Measurements from ENCODE around the gene NR1I2.

NR1I2 gene

DNA sequence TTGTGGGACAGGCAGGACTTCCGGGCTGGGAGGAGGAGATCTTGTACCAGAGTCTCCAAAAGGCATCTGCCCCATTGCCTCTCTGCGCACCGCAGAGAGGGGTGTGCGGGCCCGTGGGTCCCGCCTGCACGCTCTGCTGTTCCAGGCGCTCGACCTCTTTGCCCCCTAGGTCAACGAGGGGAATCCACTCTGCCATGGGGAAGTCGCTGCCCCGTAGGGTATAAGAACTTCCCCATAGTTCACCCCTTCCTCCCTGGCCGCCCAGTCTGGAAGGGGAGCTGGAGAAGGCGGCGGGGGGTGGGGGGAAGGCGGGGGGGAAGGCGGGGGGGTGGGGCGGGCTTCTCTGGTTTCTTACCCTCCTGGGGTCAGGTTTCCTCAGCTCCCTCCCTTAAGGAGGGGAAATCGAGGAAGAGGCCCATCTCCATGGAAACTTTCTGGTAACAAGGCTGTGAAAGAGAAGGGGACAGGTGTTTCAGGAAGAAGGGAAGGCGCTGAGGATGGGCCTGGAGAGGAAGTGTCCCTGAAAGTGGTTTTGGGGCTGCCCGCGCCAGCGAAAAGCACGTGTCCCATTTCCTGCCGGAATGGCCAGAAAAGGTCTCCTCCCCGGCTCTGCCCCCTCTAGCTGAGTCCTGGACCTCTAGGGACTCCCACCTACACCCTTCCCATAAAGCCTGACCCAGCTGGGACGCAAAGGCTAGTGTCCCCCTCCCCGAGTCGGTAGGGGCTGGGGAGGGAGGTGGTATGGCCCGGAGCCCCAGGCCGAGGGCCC is 27.5 kb downstream of the NR1I2 start:
- DNase-seq (ENCODE audit: extremely low spot score): no peak
- POLR2A ChIA-PET: no interaction called here

DNA sequence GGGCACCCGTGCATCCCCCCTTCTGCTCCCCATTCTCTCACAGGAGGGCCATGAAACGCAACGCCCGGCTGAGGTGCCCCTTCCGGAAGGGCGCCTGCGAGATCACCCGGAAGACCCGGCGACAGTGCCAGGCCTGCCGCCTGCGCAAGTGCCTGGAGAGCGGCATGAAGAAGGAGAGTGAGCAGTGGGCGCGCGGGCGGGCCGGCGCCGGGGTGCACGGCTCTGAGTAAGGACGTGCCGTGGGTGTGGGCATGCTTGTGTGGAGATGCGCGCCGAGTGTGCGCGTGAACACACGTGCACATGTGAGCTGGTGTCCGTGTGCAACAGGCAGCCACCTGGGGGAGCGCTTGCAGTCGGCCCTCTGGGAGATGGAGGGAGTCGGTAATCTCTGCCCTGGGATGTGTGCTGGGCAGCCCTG is 28.1 kb downstream of the NR1I2 start:
- CTCF ChIA-PET: no interaction called here
- no peak for TF ChIP-seq FOXM1 (IDR thresholded peaks at IDR 0.05; ENCODE audit: borderline replicate concordance)
- no peak for TF ChIP-seq NFRKB (IDR thresholded peaks at IDR 0.05)
- TF ChIP-seq SP1 (IDR thresholded peaks at IDR 0.05): no peak
- no peak for TF ChIP-seq BHLHE40 (IDR thresholded peaks at IDR 0.05; ENCODE audit: borderline replicate concordance)
- TF ChIP-seq L3MBTL2 (conservative IDR thresholded peaks at IDR 0.05): no peak
- TF ChIP-seq, protein P1, sequence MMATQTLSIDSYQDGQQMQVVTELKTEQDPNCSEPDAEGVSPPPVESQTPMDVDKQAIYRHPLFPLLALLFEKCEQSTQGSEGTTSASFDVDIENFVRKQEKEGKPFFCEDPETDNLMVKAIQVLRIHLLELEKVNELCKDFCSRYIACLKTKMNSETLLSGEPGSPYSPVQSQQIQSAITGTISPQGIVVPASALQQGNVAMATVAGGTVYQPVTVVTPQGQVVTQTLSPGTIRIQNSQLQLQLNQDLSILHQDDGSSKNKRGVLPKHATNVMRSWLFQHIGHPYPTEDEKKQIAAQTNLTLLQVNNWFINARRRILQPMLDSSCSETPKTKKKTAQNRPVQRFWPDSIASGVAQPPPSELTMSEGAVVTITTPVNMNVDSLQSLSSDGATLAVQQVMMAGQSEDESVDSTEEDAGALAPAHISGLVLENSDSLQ (IDR thresholded peaks at IDR 0.05): no peak
- TF ChIP-seq TARDBP (IDR thresholded peaks at IDR 0.05): no peak
- TF ChIP-seq SUZ12 (IDR thresholded peaks at IDR 0.05): no peak
- TF ChIP-seq FOXA1 (IDR thresholded peaks at IDR 0.05): no peak
- no peak for TF ChIP-seq LEF1 (IDR thresholded peaks at IDR 0.05; ENCODE audit: borderline replicate concordance)
- no peak for TF ChIP-seq FOXK2 (IDR thresholded peaks at IDR 0.05)
- no peak for TF ChIP-seq HDGF (IDR thresholded peaks at IDR 0.05; ENCODE audit: borderline replicate concordance)
- no peak for TF ChIP-seq ELF4 (IDR thresholded peaks at IDR 0.05)
- no peak for TF ChIP-seq CTBP1 (IDR thresholded peaks at IDR 0.05; ENCODE audit: borderline replicate concordance)
- no peak for DNase-seq (ENCODE audit: extremely low spot score)
- POLR2A ChIA-PET: no interaction called here

More for the DNA sequence above, 27.5 kb downstream of the NR1I2 start:
- no peak for TF ChIP-seq ZNF384 (IDR thresholded peaks at IDR 0.05)
- no peak for TF ChIP-seq FOXA1 (IDR thresholded peaks at IDR 0.05)
- TF ChIP-seq TARDBP (IDR thresholded peaks at IDR 0.05): no peak
- CTCF ChIA-PET: no interaction called here

DNA sequence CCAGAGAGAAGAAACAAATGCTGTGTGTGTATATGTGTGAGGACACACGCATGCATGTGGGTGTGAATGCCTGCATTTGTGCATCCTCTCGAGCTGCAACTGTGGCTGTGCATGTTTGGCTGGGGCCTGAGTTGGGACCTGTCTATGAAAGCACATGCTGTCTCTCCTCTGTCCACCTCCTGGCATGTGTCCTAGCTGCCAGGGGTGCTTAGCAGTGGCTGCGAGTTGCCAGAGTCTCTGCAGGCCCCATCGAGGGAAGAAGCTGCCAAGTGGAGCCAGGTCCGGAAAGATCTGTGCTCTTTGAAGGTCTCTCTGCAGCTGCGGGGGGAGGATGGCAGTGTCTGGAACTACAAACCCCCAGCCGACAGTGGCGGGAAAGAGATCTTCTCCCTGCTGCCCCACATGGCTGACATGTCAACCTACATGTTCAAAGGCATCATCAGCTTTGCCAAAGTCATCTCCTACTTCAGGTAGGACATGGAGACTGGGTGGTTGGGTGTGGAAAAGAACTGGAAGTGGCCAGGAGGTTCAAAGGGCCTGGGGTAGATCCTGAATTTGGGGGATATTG is 30.7 kb downstream of the NR1I2 start:
- ChIA-PET CTCF (no interaction called here), POLR2A (no interaction called here)
- DNase-seq (ENCODE audit: extremely low spot score): no peak
- TF ChIP-seq ELF4 (IDR thresholded peaks at IDR 0.05): no peak
- TF ChIP-seq FOXM1 (IDR thresholded peaks at IDR 0.05; ENCODE audit: borderline replicate concordance): no peak

DNA sequence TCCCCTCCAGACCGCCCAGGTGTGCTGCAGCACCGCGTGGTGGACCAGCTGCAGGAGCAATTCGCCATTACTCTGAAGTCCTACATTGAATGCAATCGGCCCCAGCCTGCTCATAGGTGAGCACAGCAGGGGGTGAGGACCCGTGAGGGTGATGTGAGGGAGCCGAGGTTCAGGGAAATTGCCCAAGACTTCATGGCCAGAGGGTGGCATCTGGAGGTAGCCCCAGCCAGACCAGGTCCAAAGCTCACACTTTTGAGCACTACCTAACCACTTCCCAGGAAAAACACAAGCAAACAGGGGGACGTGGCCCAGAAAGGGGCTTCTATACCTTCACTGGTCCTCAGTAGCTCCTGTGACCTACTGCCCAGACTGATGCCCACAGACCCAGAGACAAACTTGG is 33.8 kb downstream of the NR1I2 start:
- ChIA-PET CTCF (interaction anchor here (0.6 kb wide), 1 partner anchor 10 kb away, joined by 3 read pairs; no protein-coding TSS in a partner anchor), POLR2A (interaction anchor here (1.2 kb wide), 1 partner anchor 280 kb away, joined by 3 read pairs; no protein-coding TSS in a partner anchor)
- no peak for TF ChIP-seq FOXA1 (IDR thresholded peaks at IDR 0.05)
- no peak for TF ChIP-seq FOXM1 (IDR thresholded peaks at IDR 0.05; ENCODE audit: borderline replicate concordance)
- TF ChIP-seq ARNT (IDR thresholded peaks at IDR 0.05): no peak
- TF ChIP-seq ELF4 (IDR thresholded peaks at IDR 0.05): no peak
- TF ChIP-seq HDGF (IDR thresholded peaks at IDR 0.05; ENCODE audit: borderline replicate concordance): no peak
- TF ChIP-seq NFRKB (IDR thresholded peaks at IDR 0.05): no peak
- TF ChIP-seq, protein P1 (IDR thresholded peaks at IDR 0.05): no peak
- TF ChIP-seq BHLHE40 (IDR thresholded peaks at IDR 0.05; ENCODE audit: borderline replicate concordance): no peak
- TF ChIP-seq FOXK2 (IDR thresholded peaks at IDR 0.05): no peak
- TF ChIP-seq TARDBP (IDR thresholded peaks at IDR 0.05): no peak
- no peak for TF ChIP-seq SP1 (IDR thresholded peaks at IDR 0.05)
- no peak for TF ChIP-seq SUZ12 (IDR thresholded peaks at IDR 0.05)
- TF ChIP-seq LEF1 (IDR thresholded peaks at IDR 0.05; ENCODE audit: borderline replicate concordance): no peak
- no peak for TF ChIP-seq CTBP1 (IDR thresholded peaks at IDR 0.05; ENCODE audit: borderline replicate concordance)
- no peak for TF ChIP-seq L3MBTL2 (conservative IDR thresholded peaks at IDR 0.05)
- TF ChIP-seq ZNF384 (IDR thresholded peaks at IDR 0.05): no peak
- no peak for DNase-seq (ENCODE audit: extremely low spot score)

DNA sequence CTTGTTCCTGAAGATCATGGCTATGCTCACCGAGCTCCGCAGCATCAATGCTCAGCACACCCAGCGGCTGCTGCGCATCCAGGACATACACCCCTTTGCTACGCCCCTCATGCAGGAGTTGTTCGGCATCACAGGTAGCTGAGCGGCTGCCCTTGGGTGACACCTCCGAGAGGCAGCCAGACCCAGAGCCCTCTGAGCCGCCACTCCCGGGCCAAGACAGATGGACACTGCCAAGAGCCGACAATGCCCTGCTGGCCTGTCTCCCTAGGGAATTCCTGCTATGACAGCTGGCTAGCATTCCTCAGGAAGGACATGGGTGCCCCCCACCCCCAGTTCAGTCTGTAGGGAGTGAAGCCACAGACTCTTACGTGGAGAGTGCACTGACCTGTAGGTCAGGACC is 35.2 kb downstream of the NR1I2 start:
- DNase-seq (ENCODE audit: extremely low spot score): no peak
- CTCF ChIA-PET: no interaction called here
- POLR2A ChIA-PET: interaction anchor here (0.5 to 1.0 kb wide), 2 partner anchors 250 to 278 kb away, joined by 3 read pairs; no protein-coding TSS in a partner anchor
- no peak for TF ChIP-seq LEF1 (IDR thresholded peaks at IDR 0.05; ENCODE audit: borderline replicate concordance)
- TF ChIP-seq FOXK2 (IDR thresholded peaks at IDR 0.05): no peak
- no peak for TF ChIP-seq NFRKB (IDR thresholded peaks at IDR 0.05)
- no peak for TF ChIP-seq SUZ12 (IDR thresholded peaks at IDR 0.05)
- no peak for TF ChIP-seq SP1 (IDR thresholded peaks at IDR 0.05)
- no peak for TF ChIP-seq ELF4 (IDR thresholded peaks at IDR 0.05)

DNA sequence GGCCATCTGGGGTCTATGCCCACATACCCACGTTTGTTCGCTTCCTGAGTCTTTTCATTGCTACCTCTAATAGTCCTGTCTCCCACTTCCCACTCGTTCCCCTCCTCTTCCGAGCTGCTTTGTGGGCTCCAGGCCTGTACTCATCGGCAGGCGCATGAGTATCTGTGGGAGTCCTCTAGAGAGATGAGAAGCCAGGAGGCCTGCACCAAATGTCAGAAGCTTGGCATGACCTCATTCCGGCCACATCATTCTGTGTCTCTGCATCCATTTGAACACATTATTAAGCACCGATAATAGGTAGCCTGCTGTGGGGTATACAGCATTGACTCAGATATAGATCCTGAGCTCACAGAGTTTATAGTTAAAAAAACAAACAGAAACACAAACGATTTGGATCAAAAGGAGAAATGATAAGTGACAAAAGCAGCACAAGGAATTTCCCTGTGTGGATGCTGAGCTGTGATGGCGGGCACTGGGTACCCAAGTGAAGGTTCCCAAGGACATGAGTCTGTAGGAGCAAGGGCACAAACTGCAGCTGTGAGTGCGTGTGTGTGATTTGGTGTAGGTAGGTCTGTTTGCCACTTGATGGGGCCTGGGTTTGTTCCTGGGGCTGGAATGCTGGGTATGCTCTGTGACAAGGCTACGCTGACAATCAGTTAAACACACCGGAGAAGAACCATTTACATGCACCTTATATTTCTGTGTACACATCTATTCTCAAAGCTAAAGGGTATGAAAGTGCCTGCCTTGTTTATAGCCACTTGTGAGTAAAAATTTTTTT is 35.9 kb downstream of the NR1I2 start:
- CTCF ChIA-PET: no interaction called here
- POLR2A ChIA-PET: interaction anchor here (1.0 kb wide), 1 partner anchor 277 kb away, joined by 3 read pairs; no protein-coding TSS in a partner anchor
- DNase-seq (ENCODE audit: extremely low spot score): no peak

More for the DNA sequence above, 35.9 kb downstream of the NR1I2 start:
- TF ChIP-seq SP1 (IDR thresholded peaks at IDR 0.05) (no peak), CTBP1 (IDR thresholded peaks at IDR 0.05; ENCODE audit: borderline replicate concordance) (no peak), NFRKB (IDR thresholded peaks at IDR 0.05) (no peak), L3MBTL2 (conservative IDR thresholded peaks at IDR 0.05) (no peak), BHLHE40 (IDR thresholded peaks at IDR 0.05; ENCODE audit: borderline replicate concordance) (no peak), ZNF384 (IDR thresholded peaks at IDR 0.05) (no peak), SUZ12 (IDR thresholded peaks at IDR 0.05) (no peak), TARDBP (IDR thresholded peaks at IDR 0.05) (no peak), ELF4 (IDR thresholded peaks at IDR 0.05) (no peak)

Data from HEK293T (cell line).